ENCODE measurements around the gene ATP6V1G2. TPM values are rescaled to one million over a fixed set of nuclear protein-coding genes. Genes with fewer than 3 reads are reported as not detected.
"Not testable (repeated sequence)": the region's sequence is repeated elsewhere in the genome, so short reads cannot be mapped to it uniquely, and the experiment has no call there.

ATP6V1G2 gene
- total RNA-seq = 1.4 TPM
- 1 to 10 TPM; 2.1 to 5.6 (median 4.6) TPM for polyA plus RNA-seq (ENCODE audit: insufficient read depth in 1 of 8, insufficient read length in 8 of 8, low replicate concordance in 1 of 8)
- long read RNA-seq, donor 1, partial matches to known transcripts = 0 of 2 reads
- long read RNA-seq, donor 1, other reads (novel, unspliced or antisense) = 0 of 2 reads
- long read RNA-seq, donor 2 = 0 reads
- long read RNA-seq, donor 3, partial matches to known transcripts = 0 of 2 reads
- long read RNA-seq, donor 3, other reads (novel, unspliced or antisense) = 0 of 2 reads
- long read RNA-seq, donor 4 = 0 reads
- long read RNA-seq, donor 5, partial matches to known transcripts = 0 of 2 reads
- long read RNA-seq, donor 5, other reads (novel, unspliced or antisense) = 0 of 2 reads
- long read RNA-seq, donor 6, partial matches to known transcripts = 0 of 7 reads
- long read RNA-seq, donor 6, other reads (novel, unspliced or antisense) = 5 of 7 reads
- long read RNA-seq, donor 7, partial matches to known transcripts = 13 of 23 reads
- long read RNA-seq, donor 7, other reads (novel, unspliced or antisense) = 5 of 23 reads
- long read RNA-seq, donor 8 = 0 reads
- long read RNA-seq, donor 9, partial matches to known transcripts = 0 of 1 reads
- long read RNA-seq, donor 9, other reads (novel, unspliced or antisense) = 0 of 1 reads
- long read RNA-seq, donor 10, partial matches to known transcripts = 0 of 2 reads
- long read RNA-seq, donor 10, other reads (novel, unspliced or antisense) = 0 of 2 reads
- long read RNA-seq, donor 11 = 0 reads

GRCh38 chr6:31546339-31546957 lies at the start of gene ATP6V1G2:
ATP6V1G2 (minus strand) TSS chr6:31546608; CDS start chr6:31546559, 49 bp downstream.
- peak within 1 kb of the TSS; percentile 33 for H3K4me3 ChIP-seq (ENCODE audit: low read length)
- peak; percentile 95 for DNase-seq
- no peaks in the 10 kb centered on the region for H3K27me3 ChIP-seq (ENCODE audit: control insufficient read depth, insufficient read depth, low read length)
- no peaks in the 10 kb centered on the region for H3K9me3 ChIP-seq (replicated peaks; ENCODE audit: control insufficient read depth, low read depth, low read length)
- peak within 1 kb of the TSS; percentile 66 for H3K27ac ChIP-seq (ENCODE audit: low read length)
- 2% methylated on average over 9 of the region's 11 CpGs for WGBS (ENCODE audit: insufficient coverage)
- H3K36me3 ChIP-seq (ENCODE audit: control insufficient read depth, insufficient read depth, low read length) = peaks cover 23% of the 10 kb centered on the region
- H3K4me1 ChIP-seq (ENCODE audit: control insufficient read depth, insufficient read depth, low read length) = peaks cover 19% of the 10 kb centered on the region

GRCh38 chr6:31592396-31592771 lies 46.0 kb upstream of the ATP6V1G2 start:
- 61% methylated on average over 4 of the region's 7 CpGs for WGBS (ENCODE audit: insufficient coverage)
- H3K4me3 ChIP-seq (ENCODE audit: low read length) = no peak overlapping the region
- peaks cover 15% of the 10 kb centered on the region for H3K4me1 ChIP-seq (ENCODE audit: control insufficient read depth, insufficient read depth, low read length)
- H3K9me3 ChIP-seq (replicated peaks; ENCODE audit: control insufficient read depth, low read depth, low read length) = no peaks in the 10 kb centered on the region
- H3K27me3 ChIP-seq (ENCODE audit: control insufficient read depth, insufficient read depth, low read length) = no peaks in the 10 kb centered on the region
- H3K27ac ChIP-seq (ENCODE audit: low read length) = no peak overlapping the region
- H3K36me3 ChIP-seq (ENCODE audit: control insufficient read depth, insufficient read depth, low read length) = no peaks in the 10 kb centered on the region
- DNase-seq = no peak

GRCh38 chr6:31590691-31591090 lies 44.3 kb upstream of the ATP6V1G2 start:
- not testable (repeated sequence) for H3K27ac ChIP-seq (ENCODE audit: low read length); H3K9me3 ChIP-seq (replicated peaks; ENCODE audit: control insufficient read depth, low read depth, low read length); DNase-seq; H3K27me3 ChIP-seq (ENCODE audit: control insufficient read depth, insufficient read depth, low read length); H3K4me3 ChIP-seq (ENCODE audit: low read length); H3K36me3 ChIP-seq (ENCODE audit: control insufficient read depth, insufficient read depth, low read length)
- H3K4me1 ChIP-seq (ENCODE audit: control insufficient read depth, insufficient read depth, low read length) = peaks cover 15% of the 10 kb centered on the region
- WGBS (ENCODE audit: insufficient coverage) = 78% methylated on average over 5 of the region's 5 CpGs

- 24% methylated on average over 8 of the region's 9 CpGs for WGBS (ENCODE audit: insufficient coverage)
- no peak for DNase-seq
- no peaks in the 10 kb centered on the region for H3K27me3 ChIP-seq (ENCODE audit: control insufficient read depth, insufficient read depth, low read length)
- H3K9me3 ChIP-seq (replicated peaks; ENCODE audit: control insufficient read depth, low read depth, low read length) = no peaks in the 10 kb centered on the region
- no peak overlapping the region for H3K4me3 ChIP-seq (ENCODE audit: low read length)
- H3K27ac ChIP-seq (ENCODE audit: low read length) = no peak overlapping the region
- H3K36me3 ChIP-seq (ENCODE audit: control insufficient read depth, insufficient read depth, low read length) = no peaks in the 10 kb centered on the region
- peaks cover 17% of the 10 kb centered on the region for H3K4me1 ChIP-seq (ENCODE audit: control insufficient read depth, insufficient read depth, low read length)
Observed at GRCh38 chr6:31588871-31589650, 42.7 kb upstream of the ATP6V1G2 start.

- H3K4me1 ChIP-seq (ENCODE audit: control insufficient read depth, insufficient read depth, low read length) = peaks cover 17% of the 10 kb centered on the region
- H3K27ac ChIP-seq (ENCODE audit: low read length) = no peak overlapping the region
- no peak overlapping the region for H3K4me3 ChIP-seq (ENCODE audit: low read length)
Observed at GRCh38 chr6:31587791-31588777, 41.7 kb upstream of the ATP6V1G2 start.

GRCh38 chr6:31586599-31587281 lies 40.3 kb upstream of the ATP6V1G2 start:
- peaks cover 4% of the 10 kb centered on the region for H3K27me3 ChIP-seq (ENCODE audit: control insufficient read depth, insufficient read depth, low read length)
- H3K36me3 ChIP-seq (ENCODE audit: control insufficient read depth, insufficient read depth, low read length) = no peaks in the 10 kb centered on the region
- no peaks in the 10 kb centered on the region for H3K9me3 ChIP-seq (replicated peaks; ENCODE audit: control insufficient read depth, low read depth, low read length)
- 69% methylated on average over 7 of the region's 9 CpGs for WGBS (ENCODE audit: insufficient coverage)
- H3K27ac ChIP-seq (ENCODE audit: low read length) = no peak overlapping the region
- no peak overlapping the region for H3K4me3 ChIP-seq (ENCODE audit: low read length)
- H3K4me1 ChIP-seq (ENCODE audit: control insufficient read depth, insufficient read depth, low read length) = peaks cover 18% of the 10 kb centered on the region
- peak; percentile 45 for DNase-seq

More at GRCh38 chr6:31587791-31588777, 41.7 kb upstream of the ATP6V1G2 start:
- DNase-seq = no peak
- 51% methylated on average over 10 of the region's 12 CpGs for WGBS (ENCODE audit: insufficient coverage)
- H3K27me3 ChIP-seq (ENCODE audit: control insufficient read depth, insufficient read depth, low read length) = no peaks in the 10 kb centered on the region
- H3K9me3 ChIP-seq (replicated peaks; ENCODE audit: control insufficient read depth, low read depth, low read length) = no peaks in the 10 kb centered on the region
- H3K36me3 ChIP-seq (ENCODE audit: control insufficient read depth, insufficient read depth, low read length) = no peaks in the 10 kb centered on the region

- H3K27me3 ChIP-seq (ENCODE audit: control insufficient read depth, insufficient read depth, low read length) = peaks cover 11% of the 10 kb centered on the region
- no peak within 1 kb of the TSS for H3K27ac ChIP-seq (ENCODE audit: low read length)
- H3K9me3 ChIP-seq (replicated peaks; ENCODE audit: control insufficient read depth, low read depth, low read length) = no peaks in the 10 kb centered on the region
- no peak within 1 kb of the TSS for H3K4me3 ChIP-seq (ENCODE audit: low read length)
- no peaks in the 10 kb centered on the region for H3K36me3 ChIP-seq (ENCODE audit: control insufficient read depth, insufficient read depth, low read length)
- WGBS (ENCODE audit: insufficient coverage) = no CpG with 5 or more reads among the region's 1 CpG
- DNase-seq = peak; percentile 47
- peaks cover 25% of the 10 kb centered on the region for H3K4me1 ChIP-seq (ENCODE audit: control insufficient read depth, insufficient read depth, low read length)
Observed at GRCh38 chr6:31586008-31586407, 39.6 kb upstream of the ATP6V1G2 start, which contains the start of gene LST1. LST1 (plus strand) TSS chr6:31586277; CDS start chr6:31587300, 1,023 bp downstream.

GRCh38 chr6:31585491-31585890 lies 39.1 kb upstream of the ATP6V1G2 start:
- no peak for DNase-seq
- H3K4me1 ChIP-seq (ENCODE audit: control insufficient read depth, insufficient read depth, low read length) = peaks cover 27% of the 10 kb centered on the region
- WGBS (ENCODE audit: insufficient coverage) = 61% methylated on average over 2 of the region's 2 CpGs
- H3K9me3 ChIP-seq (replicated peaks; ENCODE audit: control insufficient read depth, low read depth, low read length) = no peaks in the 10 kb centered on the region
- peaks cover 11% of the 10 kb centered on the region for H3K27me3 ChIP-seq (ENCODE audit: control insufficient read depth, insufficient read depth, low read length)
- no peak overlapping the region for H3K27ac ChIP-seq (ENCODE audit: low read length)
- no peak overlapping the region for H3K4me3 ChIP-seq (ENCODE audit: low read length)
- H3K36me3 ChIP-seq (ENCODE audit: control insufficient read depth, insufficient read depth, low read length) = no peaks in the 10 kb centered on the region
